ENCODE measurements around the gene IGFALS.

DNA sequence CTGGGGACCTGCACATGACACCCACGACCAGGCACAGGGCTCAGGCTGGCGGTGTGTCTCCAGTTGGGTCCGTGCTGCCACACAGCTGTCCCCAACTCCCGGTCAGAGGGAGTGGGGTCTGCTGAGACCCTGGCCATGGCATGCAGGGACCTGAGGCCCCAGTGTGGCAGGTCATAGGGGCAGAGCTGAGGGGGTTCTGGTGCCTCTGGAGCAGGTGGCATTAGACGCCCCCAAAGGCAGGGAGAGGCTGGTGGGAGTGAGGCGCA lies 6.5 kb downstream of the IGFALS start:
- no peak for TF ChIP-seq CTCF (IDR thresholded peaks at IDR 0.05)
- TF ChIP-seq POLR2A (IDR thresholded peaks at IDR 0.05): no peak

Data from lower leg skin (tissue), 3 donors.